ENCODE measurements around the gene CBX8. TPM values are rescaled to one million over a fixed set of nuclear protein-coding genes. Genes with fewer than 3 reads are reported as not detected.

CBX8 gene
- total RNA-seq, 2 experiments from 2014 or later: 7.0 to 9.4 TPM

DNA sequence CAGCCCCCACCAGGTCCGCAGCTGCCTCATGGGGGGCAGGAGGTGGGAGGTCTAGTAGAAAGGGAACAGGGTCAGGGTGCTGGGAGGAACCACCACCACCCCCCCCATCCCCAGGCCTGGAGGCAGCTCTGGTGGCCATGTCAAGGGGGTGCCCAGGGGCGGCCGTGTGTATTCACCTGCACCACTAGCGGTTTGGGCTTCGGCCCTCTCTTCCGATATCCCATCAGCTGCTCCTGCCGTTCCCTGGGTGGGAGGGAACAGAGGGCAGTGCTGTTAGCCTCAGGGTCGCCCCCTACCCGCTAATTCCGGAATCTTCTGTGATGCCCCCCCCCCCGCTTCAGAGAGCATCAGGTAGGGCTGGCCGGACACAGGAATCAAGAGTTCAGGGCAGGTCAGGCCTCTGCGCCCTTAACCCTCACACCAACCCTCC, 38.6 kb upstream of the CBX8 start:
- Mint-ChIP-seq H3K4me3 (no peak overlapping the region), H3K27ac (no peak overlapping the region), H3K36me3 (ENCODE audit: low read depth) (peaks cover 18% of the 10 kb centered on the region), H3K9me3 (no peaks in the 10 kb centered on the region), H3K4me1 (ENCODE audit: low read depth) (peaks cover 34% of the 10 kb centered on the region), H3K27me3 (peaks cover 6% of the 10 kb centered on the region)
- ChIA-PET POLR2A (interaction anchor here (1.0 to 1.3 kb wide), 3 partner anchors 15 to 25 kb away, joined by 3 to 4 read pairs (median 3); no protein-coding TSS in a partner anchor), CTCF (interaction anchor here (0.6 to 4.0 kb wide), 14 partner anchors 9 to 90 kb away, joined by 3 to 56 read pairs (median 7); partner anchors contain the start of gene CBX8)
- no peak for DNase-seq
- no peak for TF ChIP-seq CTCF (IDR thresholded peaks at IDR 0.05)
- intact Hi-C loops (cut with micrococcal nuclease): loop anchor here (5.0 kb wide), 1 partner anchor 38 kb away; the partner anchor contains the start of gene CBX8
- ATAC-seq: no peak

DNA sequence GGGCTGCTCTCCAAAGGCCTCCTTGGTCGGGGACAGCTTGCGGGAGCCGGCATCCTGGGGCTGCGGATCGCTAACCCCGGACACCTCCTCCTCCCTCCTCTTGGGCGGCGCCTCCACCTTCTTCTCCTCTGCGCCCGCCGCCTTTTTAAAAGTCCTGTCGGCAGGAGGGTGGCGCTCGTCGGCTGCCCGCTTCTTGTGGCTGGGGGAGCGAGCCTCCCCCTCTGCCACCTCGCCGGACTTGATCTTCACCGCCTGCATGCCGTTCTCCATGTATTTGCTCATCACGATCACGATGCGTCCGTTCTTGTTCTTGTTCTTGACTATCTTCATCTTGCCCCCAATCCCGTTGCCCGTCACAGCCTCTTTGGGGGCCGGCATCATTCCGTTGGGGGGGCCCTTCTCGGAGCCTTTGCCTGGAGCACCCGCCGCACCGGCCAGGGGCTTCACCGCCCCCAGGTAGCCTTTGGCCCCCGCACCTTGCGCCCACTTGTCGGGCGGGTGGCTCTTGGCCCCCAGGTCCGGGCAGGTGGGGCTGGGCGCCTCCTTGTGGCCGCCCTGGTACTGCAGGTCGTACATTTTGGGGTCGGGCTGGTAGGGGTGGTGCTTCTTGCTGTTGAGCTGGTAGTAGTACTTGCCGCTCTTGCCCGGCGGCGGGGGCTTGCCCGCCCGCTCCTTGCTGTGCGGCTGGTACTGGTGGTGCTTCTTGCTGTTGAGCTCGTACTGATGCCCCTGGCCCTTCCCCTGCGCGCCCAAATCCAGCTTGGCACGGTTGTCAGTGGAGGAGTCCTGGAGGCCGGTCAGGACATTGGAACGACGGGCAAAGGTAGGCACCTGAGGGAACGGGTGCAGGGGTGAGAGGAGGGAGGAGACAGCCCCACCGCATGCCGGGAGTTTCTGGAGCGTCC, 37.9 kb upstream of the CBX8 start:
- CTCF ChIA-PET: interaction anchor here (0.6 to 4.0 kb wide), 16 partner anchors 9 to 136 kb away, joined by 3 to 56 read pairs (median 6); no protein-coding TSS in a partner anchor
- POLR2A ChIA-PET: interaction anchor here (0.6 to 1.3 kb wide), 4 partner anchors 15 to 28 kb away, joined by 3 to 4 read pairs (median 3); no protein-coding TSS in a partner anchor
- intact Hi-C loops (cut with micrococcal nuclease): loop anchor here (5.0 kb wide), 1 partner anchor 38 kb away; the partner anchor contains the start of gene CBX8
- Mint-ChIP-seq H3K36me3 (ENCODE audit: low read depth) (peaks cover 18% of the 10 kb centered on the region), H3K27me3 (peaks cover under 1% of the 10 kb centered on the region), H3K9me3 (no peaks in the 10 kb centered on the region), H3K27ac (no peak overlapping the region), H3K4me1 (ENCODE audit: low read depth) (peaks cover 29% of the 10 kb centered on the region), H3K4me3 (no peak overlapping the region)
- peak; percentile 67 for DNase-seq
- ATAC-seq: no peak
- TF ChIP-seq CTCF (IDR thresholded peaks at IDR 0.05): peak; percentile 90

- ChIA-PET POLR2A (interaction anchor here (0.6 to 1.2 kb wide), 2 partner anchors 20 to 27 kb away, joined by 3 to 6 read pairs; no protein-coding TSS in a partner anchor), CTCF (interaction anchor here (0.6 to 4.0 kb wide), 9 partner anchors 8 to 137 kb away, joined by 3 to 56 read pairs (median 4); no protein-coding TSS in a partner anchor)
- Mint-ChIP-seq H3K27me3 (no peaks in the 10 kb centered on the region), H3K9me3 (no peaks in the 10 kb centered on the region), H3K27ac (no peak overlapping the region), H3K36me3 (ENCODE audit: low read depth) (peaks cover 18% of the 10 kb centered on the region), H3K4me3 (no peak overlapping the region), H3K4me1 (ENCODE audit: low read depth) (peaks cover 28% of the 10 kb centered on the region)
- no peak for ATAC-seq
- TF ChIP-seq CTCF (IDR thresholded peaks at IDR 0.05): no peak
- no peak for DNase-seq
- intact Hi-C loops (cut with micrococcal nuclease): no loop called here
Measured at GRCh38 chr17:79833744-79834564, 37.1 kb upstream of the CBX8 start.

- peaks cover 15% of the 10 kb centered on the region for H3K36me3 Mint-ChIP-seq (ENCODE audit: low read depth)
- no peak overlapping the region for H3K27ac Mint-ChIP-seq
- ATAC-seq (no peak), DNase-seq (no peak)
- H3K4me3 Mint-ChIP-seq: no peak overlapping the region
- ChIA-PET POLR2A (interaction anchor here (1.2 kb wide), 1 partner anchor 19 kb away, joined by 6 read pairs; no protein-coding TSS in a partner anchor), CTCF (interaction anchor here (0.7 to 1.6 kb wide), 5 partner anchors 9 to 91 kb away, joined by 3 to 4 read pairs (median 3); no protein-coding TSS in a partner anchor)
- TF ChIP-seq CTCF (IDR thresholded peaks at IDR 0.05): no peak
- H3K4me1 Mint-ChIP-seq (ENCODE audit: low read depth): peaks cover 28% of the 10 kb centered on the region
- intact Hi-C loops (cut with micrococcal nuclease): no loop called here
- H3K9me3 Mint-ChIP-seq: no peaks in the 10 kb centered on the region
- H3K27me3 Mint-ChIP-seq: no peaks in the 10 kb centered on the region
Measured at GRCh38 chr17:79833110-79833450, 36.2 kb upstream of the CBX8 start.
